Measurements from ENCODE around the gene TXNRD1. TPM values are rescaled to one million over a fixed set of nuclear protein-coding genes. Genes with fewer than 3 reads are reported as not detected.
"Not testable (repeated sequence)": the region's sequence is repeated elsewhere in the genome, so short reads cannot be mapped to it uniquely, and the experiment has no call there.

Gene TXNRD1
- total and polyA plus RNA-seq, 10 donors: 13.7 to 107 (median 56.8) TPM

GRCh38 chr12:104172570-104172947 is 43.0 kb upstream of the TXNRD1 start:
- Histone ChIP-seq H3K4me1 (peaks cover 4 to 19% (median 11%) of the 10 kb centered on the region in 6 donors), H3K4me3 (no peak overlapping the region), H3K27me3 (replicated peaks in 1 of 7) (peaks cover 0 to 63% (median 0%) of the 10 kb centered on the region in 7 donors), H3K36me3 (no peaks in the 10 kb centered on the region), H3K9me3 (no peaks in the 10 kb centered on the region), H3K27ac (peak overlapping the region in 5 of 8 donors; percentile 13 to 65 (median 39))
- no peak for DNase-seq
- intact Hi-C loops (cut with DNase I; ENCODE audit: low total_unique reads): no loop called here
- 88 to 95% (median 92%) methylated on average over 6 of the region's 6 CpGs for WGBS, 5 donors
- TF ChIP-seq CTCF (IDR thresholded peaks at IDR 0.05 in 8 of 11, conservative IDR thresholded peaks at IDR 0.05 in 3 of 11) (no peak), POLR2AphosphoS5 (IDR thresholded peaks at IDR 0.05) (no peak), POLR2A (IDR thresholded peaks at IDR 0.05) (no peak)

DNA sequence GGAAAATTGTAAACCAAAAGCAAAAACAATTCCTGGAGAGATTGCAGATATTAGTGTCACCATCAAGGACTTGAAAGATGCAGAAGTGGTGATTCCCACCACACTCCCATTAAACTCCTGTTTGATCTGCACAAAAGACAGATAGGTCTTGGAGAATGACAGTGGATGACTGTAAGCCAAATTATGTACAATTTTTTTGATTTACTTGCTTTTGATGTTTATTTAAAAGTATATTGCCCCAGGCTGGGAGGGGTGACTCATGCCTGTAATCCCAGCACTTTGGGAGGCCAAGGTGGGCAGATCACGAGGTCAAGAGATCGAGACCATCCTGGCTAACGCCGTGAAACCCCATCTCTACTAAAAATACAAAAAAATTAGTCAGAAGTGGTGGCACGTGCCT is 41.8 kb upstream of the TXNRD1 start:
- H3K36me3 ChIP-seq; intact Hi-C loops (cut with DNase I; ENCODE audit: low total_unique reads); H3K4me3 ChIP-seq; DNase-seq; H3K9me3 ChIP-seq; H3K27ac ChIP-seq: not testable (repeated sequence)
- Histone ChIP-seq H3K27me3 (replicated peaks in 1 of 7) (peaks cover 0 to 60% (median 0%) of the 10 kb centered on the region in 7 donors), H3K4me1 (peaks cover 4 to 31% (median 12%) of the 10 kb centered on the region in 6 donors)
- 87 to 94% (median 92%) methylated on average over 5 of the region's 5 CpGs for WGBS, 5 donors

- H3K36me3 ChIP-seq: no peaks in the 10 kb centered on the region
- peak overlapping the region in 1 of 8 donors; percentile 19 for H3K27ac ChIP-seq
- no peak overlapping the region for H3K4me3 ChIP-seq
- TF ChIP-seq CTCF (IDR thresholded peaks at IDR 0.05 in 8 of 11, conservative IDR thresholded peaks at IDR 0.05 in 3 of 11) (no peak), POLR2AphosphoS5 (IDR thresholded peaks at IDR 0.05) (no peak), POLR2A (IDR thresholded peaks at IDR 0.05) (no peak)
- H3K9me3 ChIP-seq: no peaks in the 10 kb centered on the region
- intact Hi-C loops (cut with DNase I; ENCODE audit: low total_unique reads): no loop called here
- H3K27me3 ChIP-seq (replicated peaks in 1 of 7): peaks cover 0 to 42% (median 0%) of the 10 kb centered on the region in 7 donors
- H3K4me1 ChIP-seq: peaks cover 4 to 31% (median 12%) of the 10 kb centered on the region in 6 donors
- DNase-seq: no peak
- WGBS, 5 donors: 79 to 87% (median 82%) methylated on average over 10 of the region's 10 CpGs
These were observed 39.8 kb upstream of the TXNRD1 start for GRCh38 chr12:104175726-104176247.

- Histone ChIP-seq H3K4me1 (peaks cover 0 to 17% (median 3%) of the 10 kb centered on the region in 6 donors), H3K36me3 (no peaks in the 10 kb centered on the region), H3K27me3 (replicated peaks in 1 of 7) (peaks cover 0 to 38% (median 0%) of the 10 kb centered on the region in 7 donors), H3K4me3 (no peak overlapping the region), H3K27ac (peak overlapping the region in 5 of 8 donors; percentile 5 to 70 (median 19)), H3K9me3 (no peaks in the 10 kb centered on the region)
- no peak for DNase-seq
- TF ChIP-seq POLR2AphosphoS5 (IDR thresholded peaks at IDR 0.05) (no peak), CTCF (IDR thresholded peaks at IDR 0.05 in 8 of 11, conservative IDR thresholded peaks at IDR 0.05 in 3 of 11) (no peak), POLR2A (IDR thresholded peaks at IDR 0.05) (no peak)
- intact Hi-C loops (cut with DNase I; ENCODE audit: low total_unique reads): no loop called here
- WGBS, 5 donors: 39 to 80% (median 48%) methylated on average over 2 of the region's 2 CpGs
These were observed 38.3 kb upstream of the TXNRD1 start for GRCh38 chr12:104177336-104177662.

Data from spleen (tissue), 11 donors.